TTC549 (cell line): Measurements from ENCODE around the gene PFKP.

Experiments used
- FAIRE-seq: peaks from 2 replicates; lab custom pipeline; 2012; peaks lifted over from hg19 to GRCh38; lab: Jason Lieb, UNC

PFKP gene

DNA sequence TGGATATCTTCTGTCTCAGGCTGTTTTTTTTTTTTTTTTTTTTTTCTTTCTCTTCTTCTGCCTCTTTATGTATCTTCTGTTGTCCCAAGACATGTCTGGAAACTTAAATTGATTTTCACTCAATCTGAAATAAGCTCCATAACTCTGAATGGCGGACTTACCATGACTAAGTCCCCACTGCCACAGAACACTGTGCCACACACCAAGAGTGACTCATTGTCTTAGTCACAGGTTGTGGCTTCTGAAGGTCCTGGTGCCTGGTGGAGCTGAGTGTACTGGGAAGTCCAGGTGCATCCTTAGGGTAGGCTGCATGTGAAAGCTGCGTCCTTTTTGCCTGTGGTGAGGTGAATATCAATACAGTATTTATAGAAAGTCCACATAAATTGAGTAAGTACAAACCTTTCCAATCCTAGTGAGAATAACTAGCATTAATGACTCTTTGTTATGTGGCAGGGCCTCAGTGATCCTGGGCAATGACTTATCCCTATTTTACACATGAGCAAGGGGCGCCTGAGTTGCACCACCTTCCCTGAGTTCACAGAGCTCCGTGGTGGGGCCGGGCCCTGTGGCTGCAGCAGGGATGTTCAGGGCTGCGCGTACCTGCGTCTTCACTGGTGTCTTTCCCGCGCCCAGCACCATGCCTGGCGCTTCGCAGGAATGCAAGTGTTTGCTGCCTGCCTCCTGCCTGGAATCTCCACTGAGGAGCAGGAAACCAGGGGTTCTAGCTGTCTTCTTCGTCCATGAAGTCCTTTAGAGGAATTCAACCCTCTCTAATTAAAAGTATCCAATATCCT is 4.3 kb downstream of the PFKP start:
- no peak for FAIRE-seq

DNA sequence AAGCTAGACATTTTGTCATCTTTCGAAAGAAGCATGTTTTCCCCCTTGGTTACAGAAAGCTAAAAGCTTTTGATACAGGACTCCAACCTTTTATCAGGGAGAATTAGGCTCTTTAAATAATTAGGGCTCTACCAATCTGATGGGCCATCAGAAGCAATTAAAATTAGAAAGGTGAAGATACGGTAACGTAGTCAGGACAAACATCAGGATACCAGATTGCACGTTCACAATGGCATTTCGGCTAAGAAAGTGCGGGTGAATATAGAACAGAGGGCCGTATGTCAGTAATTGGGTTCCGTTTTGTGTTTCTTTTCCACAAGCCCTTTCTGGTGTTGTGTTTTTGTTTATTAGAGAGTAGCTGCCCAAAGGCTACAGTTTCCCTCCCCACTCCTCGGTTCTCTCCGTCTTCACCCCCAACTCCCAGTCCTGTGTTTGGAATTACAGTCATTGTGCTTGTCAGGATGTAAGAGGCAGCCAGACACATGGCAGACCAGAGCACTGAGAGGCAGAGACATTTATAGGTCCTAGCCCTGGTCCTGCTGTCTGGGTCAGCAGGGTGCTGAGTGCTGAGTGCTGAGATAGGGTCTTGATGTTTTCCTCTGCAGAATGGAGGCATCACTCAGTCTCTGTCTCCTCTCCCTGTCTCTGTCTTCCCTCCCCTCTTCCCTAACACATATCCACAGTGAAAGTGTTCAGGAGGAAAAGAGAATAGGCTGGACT is 5.5 kb downstream of the PFKP start:
- no peak for FAIRE-seq

DNA sequence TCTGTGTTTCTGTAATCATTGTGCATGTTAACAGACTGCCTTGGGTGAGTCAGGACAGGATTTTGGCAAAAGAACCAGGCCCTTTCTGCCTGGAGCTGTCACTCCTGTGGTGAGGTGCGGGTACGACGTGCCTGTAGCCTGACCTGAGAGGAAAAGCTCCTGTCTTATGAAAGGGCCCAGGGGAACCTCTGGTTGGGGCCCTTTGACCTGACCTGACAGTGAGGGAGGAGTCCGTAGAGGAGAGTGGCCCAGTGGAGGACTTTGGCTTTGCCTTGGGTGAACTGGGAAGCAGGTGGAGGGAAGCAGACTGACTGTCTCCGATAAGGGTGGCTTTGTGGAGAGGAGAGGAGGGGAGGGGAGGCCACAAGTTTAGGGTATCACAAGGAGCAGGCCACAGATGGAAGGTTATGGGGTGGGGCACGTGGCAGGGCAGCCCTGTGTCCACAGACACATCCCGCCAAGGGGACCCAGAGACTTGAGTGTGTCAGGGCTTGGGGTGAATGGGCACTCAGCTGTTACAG is 6.9 kb downstream of the PFKP start:
- FAIRE-seq = no peak

DNA sequence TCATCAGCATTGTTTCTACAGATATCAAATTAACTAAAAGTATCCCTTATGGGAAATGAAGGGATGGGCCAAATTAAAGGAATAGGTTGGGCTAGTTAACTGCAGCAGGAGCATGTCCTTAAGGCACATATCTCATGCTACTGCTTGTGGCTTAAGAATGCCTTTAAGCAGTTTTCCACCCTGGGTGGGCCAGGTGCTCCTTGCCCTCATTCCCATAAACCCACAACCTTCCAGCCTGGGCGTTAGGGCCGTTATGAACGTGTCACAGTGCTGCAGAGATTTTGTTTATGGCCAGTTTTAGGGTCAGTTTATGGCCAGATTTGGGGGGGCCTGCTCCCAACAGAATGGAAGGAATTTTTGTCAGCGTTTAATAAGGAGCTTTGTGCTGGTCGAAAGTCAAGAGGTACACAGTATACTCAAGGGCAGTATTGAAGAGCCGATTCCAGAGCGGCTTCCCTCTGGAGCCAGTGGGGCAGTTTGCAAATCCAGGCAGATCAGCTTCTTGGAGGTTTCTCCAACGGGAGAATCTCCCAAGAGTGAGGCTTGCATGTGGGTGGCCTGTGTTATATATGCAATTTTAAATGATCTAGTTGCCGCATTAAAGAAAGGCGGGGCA is 7.7 kb downstream of the PFKP start:
- no peak for FAIRE-seq

DNA sequence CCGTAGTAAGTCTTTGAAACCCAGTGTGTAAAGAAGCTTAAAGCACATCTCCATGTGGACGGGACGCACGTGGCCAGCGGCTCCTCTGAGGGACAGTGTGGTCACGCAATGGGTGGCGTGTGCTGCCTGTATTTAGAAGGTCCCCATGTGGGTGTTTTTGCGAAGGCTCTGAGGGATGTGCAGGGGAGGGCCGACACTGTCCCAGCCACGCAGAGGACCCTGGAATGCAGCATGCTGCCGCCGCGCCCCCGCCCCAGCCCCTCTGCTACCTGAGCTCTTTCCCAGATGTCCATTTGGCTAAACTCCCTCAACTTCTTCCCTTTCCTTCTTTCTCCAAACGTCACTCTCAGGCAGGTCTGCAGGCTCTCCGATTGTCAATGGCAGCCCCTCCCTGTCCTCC is 8.8 kb downstream of the PFKP start:
- FAIRE-seq = no peak

DNA sequence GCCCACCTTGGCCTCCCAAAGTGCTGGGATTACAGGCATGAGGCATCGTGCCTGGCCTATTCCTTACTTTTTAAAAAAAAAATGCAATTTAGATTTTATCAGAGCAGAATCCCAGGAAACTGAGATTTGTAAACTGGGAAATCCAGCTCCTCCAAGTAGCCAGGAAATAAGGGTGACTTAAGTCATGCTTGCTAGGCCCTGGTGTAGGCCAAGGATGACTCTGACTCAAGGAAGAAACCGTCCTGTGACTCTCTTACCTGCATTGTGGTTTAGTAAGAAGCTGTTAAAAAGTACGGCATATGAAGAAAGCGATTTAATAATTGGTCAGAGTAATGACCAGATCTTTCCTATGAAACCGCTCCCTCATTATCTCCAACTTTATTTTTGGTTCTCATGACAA is 10.2 kb downstream of the PFKP start:
- no peak for FAIRE-seq

DNA sequence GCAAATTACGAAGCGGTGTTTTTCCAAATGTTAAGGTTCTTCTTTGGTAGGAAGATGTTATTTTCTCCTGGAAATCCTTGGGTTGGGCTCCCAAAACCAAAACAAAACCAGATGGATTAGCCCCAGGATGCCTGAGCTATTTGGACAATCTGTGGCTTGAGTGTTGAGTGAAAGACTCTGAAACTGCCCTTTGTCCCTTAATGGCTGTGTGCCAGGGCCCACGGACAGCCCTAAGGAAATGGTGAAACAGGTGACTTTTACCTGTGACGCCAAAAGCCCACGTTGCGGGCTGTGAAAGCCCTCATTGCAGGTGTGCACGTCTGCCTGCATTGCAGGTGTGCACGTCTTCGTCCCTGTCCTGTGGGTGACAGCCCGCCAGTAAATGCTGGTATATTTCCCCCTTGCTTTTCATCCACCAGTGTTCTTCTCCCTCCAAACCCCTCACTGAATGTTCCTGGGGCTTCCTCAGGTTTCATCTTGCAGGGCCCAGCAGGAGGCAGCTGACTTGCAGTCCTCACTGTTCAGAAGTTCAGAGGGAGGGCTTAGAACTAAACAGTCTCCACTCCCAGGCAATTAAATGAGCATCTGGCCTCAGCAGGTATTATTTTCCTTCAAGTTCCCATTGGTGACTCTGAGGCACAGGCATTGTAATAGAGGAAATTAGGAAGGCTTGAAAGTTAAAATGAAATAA is 10.7 kb downstream of the PFKP start:
- FAIRE-seq = no peak

DNA sequence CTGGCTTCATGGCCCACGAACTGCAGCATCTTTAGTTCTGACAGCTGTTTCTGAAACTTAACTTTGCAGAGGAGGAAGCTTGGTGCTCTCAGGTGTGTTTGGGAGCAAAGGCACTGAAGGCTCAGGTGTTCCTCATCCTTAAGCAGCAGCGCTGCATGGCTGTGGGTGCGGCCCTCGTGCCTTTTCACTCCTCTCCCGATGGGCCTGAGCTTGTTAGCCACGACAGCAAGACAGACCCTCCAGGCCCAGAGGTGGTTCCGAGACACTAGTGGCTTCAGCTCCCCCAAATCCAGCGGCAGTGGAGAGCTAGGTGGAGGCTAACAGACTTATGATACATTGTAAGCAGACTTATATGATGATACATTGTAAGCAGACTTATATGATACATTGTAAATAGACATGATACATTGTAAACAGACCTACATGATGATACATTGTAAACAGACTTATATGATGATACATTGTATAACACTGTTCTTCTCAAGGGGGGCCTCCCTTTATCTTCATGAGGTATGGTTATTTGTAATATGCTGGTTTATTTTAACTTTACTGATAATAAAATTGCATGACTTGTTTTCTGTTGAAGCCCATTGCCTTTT is 14.1 kb downstream of the PFKP start:
- FAIRE-seq = no peak

DNA sequence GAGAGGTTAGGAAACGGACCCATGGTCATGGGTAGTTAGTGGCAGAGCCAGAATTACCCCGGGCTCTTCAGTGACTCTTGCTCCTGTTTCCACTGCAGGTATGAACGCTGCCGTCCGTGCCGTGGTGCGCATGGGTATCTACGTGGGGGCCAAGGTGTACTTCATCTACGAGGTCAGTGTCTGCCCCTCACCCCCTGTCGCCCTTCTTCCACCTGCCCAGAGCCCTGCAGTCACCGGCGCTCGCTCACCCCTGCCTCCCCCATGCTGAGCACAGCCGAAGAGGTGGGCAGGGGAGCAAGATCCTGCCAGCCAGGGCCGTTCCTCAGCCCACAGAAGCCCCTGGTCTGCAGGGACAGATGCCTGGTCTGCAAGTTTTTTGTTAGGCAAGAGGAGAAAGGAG is 14.9 kb downstream of the PFKP start:
- FAIRE-seq = no peak

DNA sequence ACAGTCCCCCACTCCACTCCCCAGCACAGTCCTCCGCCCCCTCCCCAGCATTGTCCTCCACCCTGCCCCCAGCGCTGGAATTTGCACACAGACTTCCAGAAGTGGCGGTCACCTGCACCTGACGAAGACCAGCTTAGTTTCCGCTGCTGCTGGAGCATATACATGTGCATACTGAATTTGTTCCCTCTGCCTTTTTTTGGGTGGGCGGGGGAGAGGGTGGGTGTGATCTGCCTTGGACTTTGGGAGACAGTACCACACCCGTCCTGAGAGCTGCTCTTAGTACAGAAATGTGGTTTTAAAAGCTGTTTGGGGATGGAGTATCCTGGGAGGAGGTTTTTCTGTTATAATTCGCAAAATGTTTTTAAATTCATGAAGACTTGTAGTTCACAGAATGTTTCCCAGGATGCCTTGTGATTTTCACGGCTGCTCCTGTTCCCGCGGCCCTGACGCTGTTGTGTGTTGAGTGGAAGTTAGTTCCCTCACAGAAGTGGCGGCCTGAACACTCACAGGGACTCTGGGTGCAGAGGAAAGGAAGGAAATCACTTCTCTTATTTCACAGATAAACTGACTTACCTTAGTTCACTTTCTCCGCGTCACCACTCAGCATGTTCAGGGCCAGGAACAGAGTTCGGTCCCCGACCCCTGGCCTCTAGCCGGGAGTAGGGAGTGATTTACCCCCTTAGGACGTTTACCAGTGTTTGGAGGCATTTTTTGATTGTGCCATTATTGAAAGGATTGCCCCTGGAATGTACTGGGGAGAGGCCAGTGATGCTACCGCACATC is 18.6 kb downstream of the PFKP start:
- FAIRE-seq = no peak

DNA sequence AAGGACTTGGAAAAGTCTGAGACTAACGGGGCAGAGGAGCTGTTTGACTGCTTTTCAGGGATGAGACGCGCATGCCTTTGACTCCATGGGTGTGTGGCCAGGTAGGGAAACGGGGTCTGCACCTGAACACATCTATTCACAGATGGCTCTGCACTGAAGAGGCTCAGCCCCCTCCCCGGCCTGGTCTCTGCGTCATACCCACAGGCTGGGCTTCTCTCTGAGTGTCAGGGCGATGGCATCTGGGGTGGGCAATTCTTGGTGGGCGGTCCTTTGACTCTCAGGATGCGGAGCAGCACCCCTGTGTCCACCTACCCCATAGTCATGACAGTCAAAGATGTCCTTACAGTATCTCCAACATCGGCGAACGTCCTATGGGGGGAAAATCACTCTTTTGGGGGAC is 23.0 kb downstream of the PFKP start:
- FAIRE-seq = no peak

DNA sequence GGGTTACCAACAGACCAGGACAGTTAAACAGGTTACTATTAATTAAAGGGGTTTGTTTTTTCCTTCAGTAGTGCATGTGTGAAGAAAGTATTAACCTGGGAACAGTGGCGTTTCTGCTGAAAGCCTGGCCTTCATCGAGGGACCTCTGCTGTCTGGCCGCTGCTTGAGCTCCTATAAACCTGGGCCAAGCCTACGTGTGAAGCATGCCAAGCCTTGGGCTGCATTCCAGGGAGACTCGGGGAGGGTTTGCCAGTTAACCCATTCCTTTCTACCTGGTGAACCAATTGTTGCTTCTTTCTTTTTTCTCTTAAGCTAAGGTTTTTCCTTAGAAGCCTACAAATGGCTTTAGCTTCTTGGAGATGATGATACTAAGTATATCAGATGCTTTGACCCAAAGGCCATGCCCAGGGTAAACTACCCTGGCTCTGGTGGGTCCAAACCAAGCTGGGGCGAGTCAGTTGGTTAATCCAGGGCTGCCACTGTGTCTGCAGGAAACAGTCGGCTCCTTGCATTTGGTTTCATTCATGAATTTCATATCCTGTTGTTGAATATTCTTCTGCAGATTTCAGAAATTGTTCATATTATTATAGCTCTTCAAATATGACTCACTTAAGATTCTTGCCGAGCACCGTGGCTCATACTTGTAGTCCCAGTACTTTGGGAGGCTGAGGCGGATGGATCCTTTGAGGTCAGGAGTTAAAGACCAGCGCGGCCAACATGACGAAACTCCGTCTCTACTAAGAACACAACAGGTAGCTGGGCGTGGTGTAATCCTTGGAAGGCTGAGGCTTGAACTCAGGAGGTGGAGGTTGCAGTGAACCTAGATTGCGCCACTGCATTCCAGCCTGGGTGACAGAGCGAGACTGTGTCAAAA is 23.8 kb downstream of the PFKP start:
- no peak for FAIRE-seq

DNA sequence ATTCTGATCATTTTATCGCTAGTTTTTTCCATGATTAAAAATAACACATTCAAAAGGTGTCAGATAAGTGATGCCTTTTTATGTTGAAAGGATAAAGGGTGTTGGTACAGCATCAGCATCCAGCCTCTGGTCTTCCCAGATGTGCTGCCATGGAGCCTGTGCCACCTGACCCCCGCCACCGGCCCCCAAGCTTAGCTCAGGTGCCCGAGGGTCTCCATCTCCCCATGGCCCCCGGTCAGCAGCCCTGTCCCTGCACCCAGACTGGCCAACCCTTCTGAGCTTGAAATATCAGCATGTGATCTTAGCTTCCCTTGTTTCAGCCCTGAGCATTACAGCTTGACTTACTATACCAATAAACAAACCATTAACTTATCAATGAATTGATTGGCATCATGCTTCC is 24.6 kb downstream of the PFKP start:
- no peak for FAIRE-seq

DNA sequence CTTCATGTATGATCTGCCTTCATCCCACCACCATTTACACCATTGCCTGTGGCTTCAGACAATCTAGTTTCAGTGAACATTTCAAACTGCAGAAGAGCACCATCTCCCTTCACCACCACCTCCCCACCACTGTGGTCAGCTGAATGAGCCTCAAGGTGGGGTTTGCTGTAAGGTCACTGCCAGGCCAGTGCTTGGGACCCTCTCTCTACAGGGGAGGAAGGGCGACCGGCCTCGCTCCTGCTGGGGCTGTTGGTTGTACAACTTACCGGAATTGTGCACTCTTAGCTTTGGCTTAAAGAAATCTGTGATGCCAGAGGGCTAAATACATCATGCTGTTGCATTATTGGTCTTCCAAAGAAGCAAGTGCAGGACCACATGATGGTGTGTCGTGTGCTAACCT is 26.6 kb downstream of the PFKP start:
- no peak for FAIRE-seq

DNA sequence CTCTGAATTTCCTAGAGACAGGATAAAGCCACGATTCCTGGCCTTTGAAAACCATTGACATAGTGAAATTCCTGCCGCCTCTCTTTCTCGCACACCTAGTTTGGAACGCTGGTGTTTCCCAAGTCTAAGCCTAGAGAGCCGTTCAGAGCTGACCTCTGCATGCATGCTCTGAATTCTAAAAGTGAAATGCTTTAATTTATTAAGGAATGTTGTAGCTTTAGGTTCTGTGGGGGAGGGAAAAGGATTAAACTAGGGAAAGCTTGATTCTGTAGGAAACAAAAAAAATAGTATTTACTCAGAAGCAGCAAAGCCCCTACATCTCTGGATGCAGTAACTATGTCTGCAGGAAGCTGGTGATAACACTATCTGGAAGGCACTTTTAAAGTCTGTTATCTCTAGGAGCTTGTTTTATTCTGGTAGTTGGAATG is 27.3 kb downstream of the PFKP start:
- no peak for FAIRE-seq

DNA sequence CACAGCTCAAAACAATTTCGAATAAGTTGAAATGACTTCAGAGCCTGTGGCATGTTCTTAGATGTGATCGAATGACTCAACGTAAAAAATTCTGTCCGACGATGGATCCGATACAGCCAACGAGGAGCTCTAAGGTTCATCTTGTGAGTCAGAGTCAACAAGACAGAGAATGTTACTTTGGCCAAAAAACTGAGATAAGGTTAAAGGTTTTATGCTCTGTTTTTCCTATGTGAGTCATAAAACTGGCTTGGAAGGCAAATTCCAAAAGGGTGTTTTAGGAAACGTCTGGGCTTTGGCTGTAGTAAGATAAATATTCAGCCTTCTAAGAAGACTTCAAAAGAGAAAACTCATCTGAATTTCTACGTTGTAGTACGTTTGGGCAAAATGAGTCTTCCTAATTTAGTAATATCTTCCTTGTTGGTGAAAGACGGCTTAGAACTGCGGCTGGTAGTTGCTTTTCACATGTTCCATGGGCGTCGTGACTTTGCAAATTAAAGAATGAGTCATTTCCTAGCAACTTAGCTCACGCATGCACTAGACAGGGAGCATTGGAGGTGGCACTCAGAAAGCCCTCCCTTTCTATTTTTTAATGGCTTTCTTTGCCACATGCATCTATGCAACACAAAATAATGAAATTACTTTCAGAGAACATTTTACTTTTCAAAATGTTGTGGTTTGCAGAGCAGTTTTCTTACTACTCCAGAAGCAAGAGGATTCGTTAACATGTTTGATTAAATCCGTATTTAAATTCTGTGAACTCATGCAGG is 28.2 kb downstream of the PFKP start:
- FAIRE-seq = no peak

DNA sequence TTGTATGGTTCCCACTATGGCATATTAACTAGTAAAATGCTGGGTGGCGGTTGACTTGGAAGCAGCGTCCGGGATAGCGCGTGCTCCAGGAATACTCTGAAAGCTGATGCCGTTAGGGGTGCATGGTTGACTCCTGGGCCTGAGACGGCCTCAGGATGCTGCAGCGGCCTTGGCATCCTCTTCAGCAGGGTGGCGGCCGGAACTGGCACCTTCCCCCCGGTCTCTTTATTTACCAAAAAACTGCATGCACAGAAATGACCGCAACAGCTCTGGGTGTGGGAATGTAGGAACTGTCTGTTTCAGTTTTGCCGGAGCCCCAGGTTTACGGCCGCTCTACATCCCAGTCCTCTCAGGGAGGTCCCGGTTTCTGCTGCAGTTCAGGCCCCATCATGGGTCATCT is 28.8 kb downstream of the PFKP start:
- FAIRE-seq = no peak

DNA sequence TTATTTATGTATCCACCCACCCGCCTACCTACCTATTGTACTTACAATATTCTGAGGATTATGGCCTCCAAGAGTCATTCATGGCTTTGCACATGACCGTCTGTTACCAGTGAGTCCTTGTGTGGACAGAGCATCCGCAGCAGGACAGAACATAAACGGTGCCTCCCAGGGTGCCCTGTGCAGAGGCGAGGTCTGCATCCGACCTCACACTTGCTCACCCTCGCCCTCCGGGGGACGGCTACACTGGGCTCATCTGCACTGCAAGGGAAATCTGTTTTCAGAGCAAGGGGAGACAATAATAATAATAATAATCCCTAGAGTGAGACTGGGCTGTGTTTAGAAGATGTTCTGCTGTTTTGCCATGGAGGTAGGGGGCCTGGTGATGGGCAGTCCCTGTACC is 29.8 kb downstream of the PFKP start:
- no peak for FAIRE-seq

DNA sequence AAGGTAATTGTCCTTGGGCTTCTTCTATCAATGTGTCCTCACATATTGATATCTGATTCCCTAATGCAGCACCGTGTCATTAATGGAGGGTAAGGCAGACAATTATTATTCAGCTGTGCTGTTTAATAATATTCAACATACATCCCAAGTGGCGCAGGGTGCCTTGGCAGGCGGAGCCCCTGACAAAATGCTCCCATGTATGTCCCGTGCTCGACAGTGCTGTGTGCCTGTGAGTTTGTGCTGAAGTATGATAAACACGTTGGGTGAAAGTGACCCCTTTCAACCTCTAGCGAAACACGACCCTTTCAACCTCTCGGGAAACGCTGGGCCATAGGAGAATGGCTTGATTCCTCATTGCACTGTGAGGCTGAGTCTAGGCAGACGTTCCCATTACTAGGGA is 31.3 kb downstream of the PFKP start:
- no peak for FAIRE-seq
